ENCODE data around the gene RUVBL2.
"Not testable (repeated sequence)": the region's sequence is repeated elsewhere in the genome, so short reads cannot be mapped to it uniquely, and the experiment has no call there.

The RUVBL2 gene

GRCh38 chr19:49018388-49019241 is 24.9 kb downstream of the RUVBL2 start:
- peak in 1 of 3 donors; percentile 26 for DNase-seq

GRCh38 chr19:49019242-49019932 is 25.7 kb downstream of the RUVBL2 start:
- DNase-seq: peak; percentile 45 to 77 (median 59)

- DNase-seq: no peak
Observed at GRCh38 chr19:49020342-49020741, 26.7 kb downstream of the RUVBL2 start.

GRCh38 chr19:49020931-49021895 is 27.5 kb downstream of the RUVBL2 start:
- DNase-seq: peak; percentile 47 to 61 (median 54)

- DNase-seq: peak; percentile 48 to 62 (median 51)
Observed at GRCh38 chr19:49022116-49022515, 28.4 kb downstream of the RUVBL2 start.

GRCh38 chr19:49024233-49024632 is 30.5 kb downstream of the RUVBL2 start, which contains the start of gene CGB3:
TSS of gene CGB3 (minus strand) at chr19:49024333. CDS start at chr19:49023971, 362 bp downstream.
- not testable (repeated sequence) for DNase-seq

- not testable (repeated sequence) for DNase-seq
Observed at GRCh38 chr19:49025088-49025487, 31.4 kb downstream of the RUVBL2 start.

- not testable (repeated sequence) for DNase-seq
Observed at GRCh38 chr19:49025599-49025998, 31.9 kb downstream of the RUVBL2 start.

- DNase-seq: not testable (repeated sequence)
Observed at GRCh38 chr19:49028686-49029085, 35.0 kb downstream of the RUVBL2 start.

GRCh38 chr19:49029749-49030148 is 36.1 kb downstream of the RUVBL2 start:
- not testable (repeated sequence) for DNase-seq

GRCh38 chr19:49030323-49030722 is 36.6 kb downstream of the RUVBL2 start:
- DNase-seq: not testable (repeated sequence)

- peak; percentile 44 to 57 (median 57) for DNase-seq
Observed at GRCh38 chr19:49031642-49032301, 38.1 kb downstream of the RUVBL2 start, which contains the start of gene CGB2. TSS of gene CGB2 (plus strand) at chr19:49031890. CDS start at chr19:49032096, 206 bp downstream.

GRCh38 chr19:49036815-49037214 is 43.1 kb downstream of the RUVBL2 start, which contains the start of gene CGB1:
TSS of gene CGB1 (minus strand) at chr19:49036895. CDS start at chr19:49036711, 184 bp downstream.
- peak; percentile 46 to 56 (median 55) for DNase-seq

GRCh38 chr19:49038111-49038510 is 44.4 kb downstream of the RUVBL2 start:
- DNase-seq: not testable (repeated sequence)

GRCh38 chr19:49038557-49039276 is 45.0 kb downstream of the RUVBL2 start:
- not testable (repeated sequence) for DNase-seq

GRCh38 chr19:49039736-49040135 is 46.0 kb downstream of the RUVBL2 start:
- DNase-seq: not testable (repeated sequence)

- no peak for DNase-seq
Observed at GRCh38 chr19:49042177-49042576, 48.5 kb downstream of the RUVBL2 start.

GRCh38 chr19:49042666-49043065 is 49.0 kb downstream of the RUVBL2 start:
- not testable (repeated sequence) for DNase-seq

- not testable (repeated sequence) for DNase-seq
Observed at GRCh38 chr19:49043548-49043947, 49.9 kb downstream of the RUVBL2 start, which contains the start of gene CGB5. TSS of gene CGB5 (plus strand) at chr19:49043848. CDS start at chr19:49044210, 362 bp downstream.

- not testable (repeated sequence) for DNase-seq
Observed at GRCh38 chr19:49049011-49049410, 55.3 kb downstream of the RUVBL2 start, which contains the start of gene CGB8. TSS of gene CGB8 (minus strand) at chr19:49049111. CDS start at chr19:49048739, 372 bp downstream.

GRCh38 chr19:49049834-49050233 is 56.1 kb downstream of the RUVBL2 start:
- not testable (repeated sequence) for DNase-seq
